ENCODE data around the gene CDC14B. TPM values are rescaled to one million over a fixed set of nuclear protein-coding genes. Genes with fewer than 3 reads are reported as not detected.

CDC14B gene
- total and polyA plus RNA-seq, 2 donors from 2014 or later = 9.1 to 19.6 TPM

DNA sequence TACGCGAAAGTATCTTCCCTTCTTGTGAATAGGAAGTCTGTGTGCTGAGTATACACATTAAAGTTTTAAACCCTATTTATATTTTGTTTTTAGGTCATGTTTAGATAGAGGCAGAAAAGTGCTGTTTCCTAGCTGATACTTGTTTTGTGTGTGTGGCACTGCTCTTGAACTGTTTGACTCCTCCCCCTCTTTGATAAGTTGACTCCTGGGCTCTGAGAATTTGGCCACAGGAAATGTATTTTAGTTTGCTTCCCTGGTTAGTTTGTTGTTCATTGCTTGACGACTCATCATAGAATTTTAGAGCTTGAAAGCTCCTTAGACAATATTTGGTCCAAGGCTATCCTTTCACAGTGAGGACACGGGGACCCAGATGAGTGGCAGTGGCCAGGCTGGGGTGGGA is 2.0 kb upstream of the CDC14B start:
- H3K36me3 ChIP-seq (ENCODE audit: control insufficient read depth in 2 of 3, insufficient read depth in 3 of 3, low read length in 3 of 3) = no peaks in the 10 kb centered on the region
- intact Hi-C loops (cut with DNase I) = no loop called here
- H3K27me3 ChIP-seq (ENCODE audit: control insufficient read depth, insufficient read depth, low read length) = no peaks in the 10 kb centered on the region
- H3K27ac ChIP-seq (ENCODE audit: low read depth in 2 of 2, low read length in 2 of 2) = no peak overlapping the region
- no peak overlapping the region for H3K9ac ChIP-seq (ENCODE audit: low read length in 3 of 3)
- H3K4me1 ChIP-seq (ENCODE audit: control insufficient read depth in 2 of 3, insufficient read depth in 2 of 3, low read depth in 1 of 3, low read length in 3 of 3) = peaks cover 0 to 4% (median 0%) of the 10 kb centered on the region in 3 donors
- FAIRE-seq (no peak), DNase-seq (no peak)
- no peak overlapping the region for H3K4me3 ChIP-seq (ENCODE audit: low read length in 3 of 3)
- TF ChIP-seq, protein P1, sequence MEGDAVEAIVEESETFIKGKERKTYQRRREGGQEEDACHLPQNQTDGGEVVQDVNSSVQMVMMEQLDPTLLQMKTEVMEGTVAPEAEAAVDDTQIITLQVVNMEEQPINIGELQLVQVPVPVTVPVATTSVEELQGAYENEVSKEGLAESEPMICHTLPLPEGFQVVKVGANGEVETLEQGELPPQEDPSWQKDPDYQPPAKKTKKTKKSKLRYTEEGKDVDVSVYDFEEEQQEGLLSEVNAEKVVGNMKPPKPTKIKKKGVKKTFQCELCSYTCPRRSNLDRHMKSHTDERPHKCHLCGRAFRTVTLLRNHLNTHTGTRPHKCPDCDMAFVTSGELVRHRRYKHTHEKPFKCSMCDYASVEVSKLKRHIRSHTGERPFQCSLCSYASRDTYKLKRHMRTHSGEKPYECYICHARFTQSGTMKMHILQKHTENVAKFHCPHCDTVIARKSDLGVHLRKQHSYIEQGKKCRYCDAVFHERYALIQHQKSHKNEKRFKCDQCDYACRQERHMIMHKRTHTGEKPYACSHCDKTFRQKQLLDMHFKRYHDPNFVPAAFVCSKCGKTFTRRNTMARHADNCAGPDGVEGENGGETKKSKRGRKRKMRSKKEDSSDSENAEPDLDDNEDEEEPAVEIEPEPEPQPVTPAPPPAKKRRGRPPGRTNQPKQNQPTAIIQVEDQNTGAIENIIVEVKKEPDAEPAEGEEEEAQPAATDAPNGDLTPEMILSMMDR (IDR thresholded peaks at IDR 0.05; ENCODE audit: borderline replicate concordance, extremely low read depth, insufficient read depth) = no peak
- no peaks in the 10 kb centered on the region for H3K9me3 ChIP-seq (ENCODE audit: control insufficient read depth in 2 of 3, insufficient read depth in 1 of 3, low read length in 3 of 3)

GRCh38 chr9:96620832-96621269 is 1.2 kb upstream of the CDC14B start:
- H3K27me3 ChIP-seq (ENCODE audit: control insufficient read depth, insufficient read depth, low read length) = no peaks in the 10 kb centered on the region
- TF ChIP-seq, protein P1 (IDR thresholded peaks at IDR 0.05; ENCODE audit: borderline replicate concordance, extremely low read depth, insufficient read depth) = no peak
- H3K9ac ChIP-seq (ENCODE audit: low read length in 3 of 3) = no peak overlapping the region
- H3K36me3 ChIP-seq (ENCODE audit: control insufficient read depth in 2 of 3, insufficient read depth in 3 of 3, low read length in 3 of 3) = no peaks in the 10 kb centered on the region
- FAIRE-seq (no peak), DNase-seq (peak in 2 of 5 donors; percentile 16 to 33)
- intact Hi-C loops (cut with DNase I) = no loop called here
- no peaks in the 10 kb centered on the region for H3K9me3 ChIP-seq (ENCODE audit: control insufficient read depth in 2 of 3, insufficient read depth in 1 of 3, low read length in 3 of 3)
- H3K4me1 ChIP-seq (ENCODE audit: control insufficient read depth in 2 of 3, insufficient read depth in 2 of 3, low read depth in 1 of 3, low read length in 3 of 3) = peaks cover 0 to 4% (median 0%) of the 10 kb centered on the region in 3 donors
- H3K4me3 ChIP-seq (ENCODE audit: low read length in 3 of 3) = no peak overlapping the region
- H3K27ac ChIP-seq (ENCODE audit: low read depth in 2 of 2, low read length in 2 of 2) = no peak overlapping the region

DNA sequence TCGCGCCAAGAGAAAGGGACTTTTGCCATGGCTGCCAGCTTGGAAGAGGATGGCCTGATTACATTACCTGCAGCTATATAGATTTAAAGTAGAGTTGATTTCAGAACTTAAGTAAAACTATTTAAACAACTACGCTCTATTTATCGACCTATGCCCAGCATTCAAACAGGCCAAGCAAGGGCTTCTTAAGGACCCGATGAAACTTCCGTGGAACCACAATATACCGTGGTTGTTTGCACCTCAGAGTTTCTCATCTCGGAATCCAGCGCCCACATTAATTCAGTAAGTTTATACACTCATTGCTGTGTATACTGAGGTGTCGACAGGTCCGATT is 505 bp upstream of the CDC14B start:
- Histone ChIP-seq H3K4me3 (ENCODE audit: low read length in 3 of 3) (peak overlapping the region; percentile 63 to 71 (median 69)), H3K9me3 (ENCODE audit: control insufficient read depth in 2 of 3, insufficient read depth in 1 of 3, low read length in 3 of 3) (no peaks in the 10 kb centered on the region), H3K4me1 (ENCODE audit: control insufficient read depth in 2 of 3, insufficient read depth in 2 of 3, low read depth in 1 of 3, low read length in 3 of 3) (peaks cover 0 to 4% (median 0%) of the 10 kb centered on the region in 3 donors), H3K27me3 (ENCODE audit: control insufficient read depth, insufficient read depth, low read length) (no peaks in the 10 kb centered on the region), H3K36me3 (ENCODE audit: control insufficient read depth in 2 of 3, insufficient read depth in 3 of 3, low read length in 3 of 3) (no peaks in the 10 kb centered on the region), H3K9ac (ENCODE audit: low read length in 3 of 3) (peak overlapping the region in 1 of 3 donors; percentile 30), H3K27ac (ENCODE audit: low read depth in 2 of 2, low read length in 2 of 2) (no peak overlapping the region)
- no peak for FAIRE-seq
- TF ChIP-seq, protein P1 (IDR thresholded peaks at IDR 0.05; ENCODE audit: borderline replicate concordance, extremely low read depth, insufficient read depth) = no peak
- no peak for DNase-seq
- intact Hi-C loops (cut with DNase I) = no loop called here

GRCh38 chr9:96619124-96619465 is 548 bp downstream of the CDC14B start:
- no peak for FAIRE-seq

More at GRCh38 chr9:96619124-96619465, 548 bp downstream of the CDC14B start:
- Histone ChIP-seq H3K27me3 (ENCODE audit: control insufficient read depth, insufficient read depth, low read length) (no peaks in the 10 kb centered on the region), H3K27ac (ENCODE audit: low read depth in 2 of 2, low read length in 2 of 2) (no peak overlapping the region), H3K4me3 (ENCODE audit: low read length in 3 of 3) (peak overlapping the region in 1 of 3 donors; percentile 59), H3K9me3 (ENCODE audit: control insufficient read depth in 2 of 3, insufficient read depth in 1 of 3, low read length in 3 of 3) (no peaks in the 10 kb centered on the region), H3K4me1 (ENCODE audit: control insufficient read depth in 2 of 3, insufficient read depth in 2 of 3, low read depth in 1 of 3, low read length in 3 of 3) (peaks cover 0 to 4% (median 0%) of the 10 kb centered on the region in 3 donors), H3K9ac (ENCODE audit: low read length in 3 of 3) (peak overlapping the region in 1 of 3 donors; percentile 48), H3K36me3 (ENCODE audit: control insufficient read depth in 2 of 3, insufficient read depth in 3 of 3, low read length in 3 of 3) (no peaks in the 10 kb centered on the region)
- TF ChIP-seq, protein P1 (IDR thresholded peaks at IDR 0.05; ENCODE audit: borderline replicate concordance, extremely low read depth, insufficient read depth) = no peak
- intact Hi-C loops (cut with DNase I) = no loop called here
- peak in 3 of 5 donors; percentile 13 to 73 (median 62) for DNase-seq

Data from kidney (tissue), 14 donors.